ENCODE data around the gene MNX1.

- TF ChIP-seq SPI1 (IDR thresholded peaks at IDR 0.05; ENCODE audit: borderline replicate concordance, low read depth) (no peak), CTCF (IDR thresholded peaks at IDR 0.05; ENCODE audit: insufficient read depth, low read length) (no peak), POLR2AphosphoS5 (IDR thresholded peaks at IDR 0.05; ENCODE audit: low read depth) (no peak), GABPA (IDR thresholded peaks at IDR 0.05; ENCODE audit: low read depth) (no peak)
- TF ChIP-seq, protein P1, sequence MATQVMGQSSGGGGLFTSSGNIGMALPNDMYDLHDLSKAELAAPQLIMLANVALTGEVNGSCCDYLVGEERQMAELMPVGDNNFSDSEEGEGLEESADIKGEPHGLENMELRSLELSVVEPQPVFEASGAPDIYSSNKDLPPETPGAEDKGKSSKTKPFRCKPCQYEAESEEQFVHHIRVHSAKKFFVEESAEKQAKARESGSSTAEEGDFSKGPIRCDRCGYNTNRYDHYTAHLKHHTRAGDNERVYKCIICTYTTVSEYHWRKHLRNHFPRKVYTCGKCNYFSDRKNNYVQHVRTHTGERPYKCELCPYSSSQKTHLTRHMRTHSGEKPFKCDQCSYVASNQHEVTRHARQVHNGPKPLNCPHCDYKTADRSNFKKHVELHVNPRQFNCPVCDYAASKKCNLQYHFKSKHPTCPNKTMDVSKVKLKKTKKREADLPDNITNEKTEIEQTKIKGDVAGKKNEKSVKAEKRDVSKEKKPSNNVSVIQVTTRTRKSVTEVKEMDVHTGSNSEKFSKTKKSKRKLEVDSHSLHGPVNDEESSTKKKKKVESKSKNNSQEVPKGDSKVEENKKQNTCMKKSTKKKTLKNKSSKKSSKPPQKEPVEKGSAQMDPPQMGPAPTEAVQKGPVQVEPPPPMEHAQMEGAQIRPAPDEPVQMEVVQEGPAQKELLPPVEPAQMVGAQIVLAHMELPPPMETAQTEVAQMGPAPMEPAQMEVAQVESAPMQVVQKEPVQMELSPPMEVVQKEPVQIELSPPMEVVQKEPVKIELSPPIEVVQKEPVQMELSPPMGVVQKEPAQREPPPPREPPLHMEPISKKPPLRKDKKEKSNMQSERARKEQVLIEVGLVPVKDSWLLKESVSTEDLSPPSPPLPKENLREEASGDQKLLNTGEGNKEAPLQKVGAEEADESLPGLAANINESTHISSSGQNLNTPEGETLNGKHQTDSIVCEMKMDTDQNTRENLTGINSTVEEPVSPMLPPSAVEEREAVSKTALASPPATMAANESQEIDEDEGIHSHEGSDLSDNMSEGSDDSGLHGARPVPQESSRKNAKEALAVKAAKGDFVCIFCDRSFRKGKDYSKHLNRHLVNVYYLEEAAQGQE (IDR thresholded peaks at IDR 0.05; ENCODE audit: insufficient replicate concordance, low read depth) = no peak
Measured at GRCh38 chr7:156979007-156979606, 31.4 kb downstream of the MNX1 start.
